ENCODE measurements around the gene FGFR2.

DNA sequence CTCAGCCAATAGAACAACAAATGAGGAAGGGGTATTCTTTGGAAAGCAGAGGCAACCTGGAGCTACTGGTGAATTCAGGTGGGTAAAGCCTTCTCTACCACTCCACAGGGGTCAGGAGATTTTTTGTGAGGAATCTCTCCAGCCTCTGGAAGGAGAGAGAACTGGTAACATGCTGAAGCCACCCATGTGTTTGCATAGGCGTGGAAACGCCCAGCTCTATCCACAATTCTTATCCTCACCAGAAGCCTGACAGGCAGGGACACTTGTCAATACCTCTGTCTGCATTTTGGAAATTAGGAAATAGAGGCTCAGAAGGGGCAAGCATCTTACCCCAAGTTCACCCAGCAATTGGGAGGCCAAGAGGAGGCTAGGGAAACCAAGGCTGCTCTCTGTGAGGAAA lies 133.7 kb downstream of the FGFR2 start:
- TF ChIP-seq, protein P1, sequence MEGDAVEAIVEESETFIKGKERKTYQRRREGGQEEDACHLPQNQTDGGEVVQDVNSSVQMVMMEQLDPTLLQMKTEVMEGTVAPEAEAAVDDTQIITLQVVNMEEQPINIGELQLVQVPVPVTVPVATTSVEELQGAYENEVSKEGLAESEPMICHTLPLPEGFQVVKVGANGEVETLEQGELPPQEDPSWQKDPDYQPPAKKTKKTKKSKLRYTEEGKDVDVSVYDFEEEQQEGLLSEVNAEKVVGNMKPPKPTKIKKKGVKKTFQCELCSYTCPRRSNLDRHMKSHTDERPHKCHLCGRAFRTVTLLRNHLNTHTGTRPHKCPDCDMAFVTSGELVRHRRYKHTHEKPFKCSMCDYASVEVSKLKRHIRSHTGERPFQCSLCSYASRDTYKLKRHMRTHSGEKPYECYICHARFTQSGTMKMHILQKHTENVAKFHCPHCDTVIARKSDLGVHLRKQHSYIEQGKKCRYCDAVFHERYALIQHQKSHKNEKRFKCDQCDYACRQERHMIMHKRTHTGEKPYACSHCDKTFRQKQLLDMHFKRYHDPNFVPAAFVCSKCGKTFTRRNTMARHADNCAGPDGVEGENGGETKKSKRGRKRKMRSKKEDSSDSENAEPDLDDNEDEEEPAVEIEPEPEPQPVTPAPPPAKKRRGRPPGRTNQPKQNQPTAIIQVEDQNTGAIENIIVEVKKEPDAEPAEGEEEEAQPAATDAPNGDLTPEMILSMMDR (IDR thresholded peaks at IDR 0.05), result no peak
- no peak for TF ChIP-seq POLR2A (IDR thresholded peaks at IDR 0.05)

Data from suprapubic skin (tissue), 3 donors.